ENCODE data around the gene AJM1.
"Not testable (repeated sequence)": the region's sequence is repeated elsewhere in the genome, so short reads cannot be mapped to it uniquely, and the experiment has no call there.

Gene AJM1

DNA sequence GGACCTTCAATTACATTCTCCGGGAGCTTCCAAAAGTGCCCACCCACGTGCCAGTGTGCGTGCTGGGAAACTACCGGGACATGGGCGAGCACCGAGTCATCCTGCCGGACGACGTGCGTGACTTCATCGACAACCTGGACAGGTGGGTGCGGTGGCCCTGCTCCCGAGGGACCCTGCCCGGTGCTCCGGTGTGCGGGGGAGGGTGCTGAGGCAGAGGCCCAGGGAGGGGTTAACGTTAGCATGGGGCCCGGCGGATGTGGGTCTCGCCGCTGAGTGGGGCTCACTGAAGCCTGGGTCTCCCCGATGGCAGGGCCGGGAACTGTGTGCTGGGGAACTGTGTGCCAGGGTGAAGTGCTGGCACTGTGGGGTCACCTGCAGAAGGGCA lies 10.6 kb upstream of the AJM1 start:
- DNase-seq (ENCODE audit: low read depth in 2 of 2): no peak

GRCh38 chr9:136832581-136832980 lies 9.7 kb upstream of the AJM1 start:
- DNase-seq (ENCODE audit: low read depth in 2 of 2): no peak

GRCh38 chr9:136833381-136834048 lies 8.8 kb upstream of the AJM1 start:
- not testable (repeated sequence) for DNase-seq (ENCODE audit: low read depth in 2 of 2)

- no peak for DNase-seq (ENCODE audit: low read depth in 2 of 2)
Observed at GRCh38 chr9:136835162-136835931, 6.9 kb upstream of the AJM1 start.

GRCh38 chr9:136835932-136836904 lies 6.1 kb upstream of the AJM1 start:
- DNase-seq (ENCODE audit: low read depth in 2 of 2): no peak

DNA sequence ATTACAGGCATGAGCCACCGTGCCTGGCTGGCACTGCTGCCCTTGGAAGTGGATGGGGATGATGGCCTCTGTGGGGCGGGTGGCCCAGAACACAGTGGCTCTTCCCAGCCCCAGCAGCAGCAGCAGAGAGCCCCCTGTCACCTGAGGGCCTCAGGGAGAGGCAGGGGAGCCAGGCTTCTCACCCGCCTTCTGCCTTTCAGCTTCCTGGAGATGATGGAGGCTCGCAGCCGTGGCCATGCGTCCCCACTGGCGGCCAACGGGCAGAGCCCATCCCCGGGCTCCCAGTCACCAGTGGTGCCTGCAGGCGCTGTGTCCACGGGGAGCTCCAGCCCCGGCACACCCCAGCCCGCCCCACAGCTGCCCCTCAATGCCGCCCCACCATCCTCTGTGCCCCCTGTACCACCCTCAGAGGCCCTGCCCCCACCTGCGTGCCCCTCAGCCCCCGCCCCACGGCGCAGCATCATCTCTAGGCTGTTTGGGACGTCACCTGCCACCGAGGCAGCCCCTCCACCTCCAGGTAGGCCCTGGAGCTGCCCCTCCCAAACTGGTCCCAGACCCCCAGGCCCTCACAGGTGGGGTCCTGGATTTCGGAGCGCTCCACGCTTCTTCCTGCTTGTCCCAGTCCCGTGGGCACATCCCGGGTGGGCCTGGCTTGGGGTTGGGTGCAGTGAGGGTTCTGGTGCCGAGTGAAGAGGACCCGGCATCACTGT lies 5.0 kb upstream of the AJM1 start:
- no peak for DNase-seq (ENCODE audit: low read depth in 2 of 2)

- not testable (repeated sequence) for DNase-seq (ENCODE audit: low read depth in 2 of 2)
Observed at GRCh38 chr9:136837856-136838277, 4.4 kb upstream of the AJM1 start.

DNA sequence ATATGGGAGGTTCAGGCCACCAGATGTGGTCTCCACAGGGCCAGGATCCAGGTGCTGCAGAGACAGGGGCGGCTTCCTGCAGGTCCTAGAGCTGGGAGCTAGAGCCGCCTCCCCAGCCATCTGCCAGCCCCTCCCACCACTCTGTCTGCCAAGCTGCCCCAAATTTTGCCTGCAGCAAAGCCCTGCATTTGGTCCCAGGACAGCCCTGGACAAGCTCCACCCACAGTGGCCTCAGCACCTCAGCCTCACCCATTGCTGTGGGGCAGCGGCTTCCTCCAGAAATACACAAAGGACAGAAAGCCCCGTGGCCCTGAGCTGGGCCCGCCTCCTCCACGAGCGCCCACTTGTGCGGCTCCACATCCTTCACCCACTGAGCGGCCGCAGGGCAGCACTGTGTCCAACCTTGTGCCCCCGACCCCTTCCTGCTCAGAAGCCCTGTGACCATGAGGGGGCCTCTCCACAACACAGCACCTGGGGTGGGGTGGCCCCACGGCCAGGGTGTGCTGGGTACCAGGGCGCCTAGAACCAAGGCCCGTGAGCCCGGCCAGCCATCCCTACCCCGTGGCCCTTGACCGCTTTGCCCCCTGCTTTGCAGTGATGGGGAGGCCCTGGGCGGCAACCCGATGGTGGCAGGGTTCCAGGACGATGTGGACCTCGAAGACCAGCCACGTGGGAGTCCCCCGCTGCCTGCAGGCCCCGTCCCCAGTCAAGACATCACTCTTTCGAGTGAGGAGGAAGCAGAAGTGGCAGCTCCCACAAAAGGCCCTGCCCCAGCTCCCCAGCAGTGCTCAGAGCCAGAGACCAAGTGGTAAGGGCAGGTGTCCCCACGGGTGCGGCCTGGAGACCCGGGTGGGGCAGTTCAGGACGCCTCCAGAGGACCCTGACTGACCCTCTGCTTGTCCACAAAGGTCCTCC lies 3.7 kb upstream of the AJM1 start:
- DNase-seq (ENCODE audit: low read depth in 2 of 2): no peak

DNA sequence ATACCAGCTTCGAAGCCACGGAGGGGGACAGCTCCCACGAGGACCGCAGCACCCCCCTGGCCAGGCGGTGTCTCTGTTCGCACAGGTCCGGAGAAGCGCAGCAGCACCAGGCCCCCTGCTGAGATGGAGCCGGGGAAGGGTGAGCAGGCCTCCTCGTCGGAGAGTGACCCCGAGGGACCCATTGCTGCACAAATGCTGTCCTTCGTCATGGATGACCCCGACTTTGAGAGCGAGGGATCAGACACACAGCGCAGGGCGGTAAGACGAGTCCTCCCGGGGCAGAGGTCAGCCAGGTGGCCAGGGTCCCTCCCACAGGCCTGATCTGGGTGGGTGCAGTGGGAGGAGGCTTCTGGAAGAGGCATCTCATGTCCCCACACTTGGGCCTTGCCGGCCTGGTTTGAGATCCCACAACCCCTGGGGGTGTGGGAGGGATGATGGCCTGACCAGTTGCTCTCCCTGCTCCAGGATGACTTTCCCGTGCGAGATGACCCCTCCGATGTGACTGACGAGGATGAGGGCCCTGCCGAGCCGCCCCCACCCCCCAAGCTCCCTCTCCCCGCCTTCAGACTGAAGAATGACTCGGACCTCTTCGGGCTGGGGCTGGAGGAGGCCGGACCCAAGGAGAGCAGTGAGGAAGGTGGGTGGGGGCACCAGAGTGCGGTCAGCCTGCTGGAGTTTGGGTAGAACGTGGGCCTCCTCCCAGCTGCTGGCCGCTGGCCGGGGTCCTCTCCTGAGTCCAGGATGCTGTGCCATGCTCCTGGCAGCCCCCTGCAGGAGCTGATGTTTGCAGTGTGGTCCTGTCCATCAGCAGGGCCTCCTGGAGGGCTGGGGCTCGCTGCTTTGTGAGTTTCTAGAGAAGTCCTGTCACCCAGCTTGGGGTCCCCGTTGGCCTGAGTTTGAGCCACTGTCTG lies 2.8 kb upstream of the AJM1 start:
- no peak for DNase-seq (ENCODE audit: low read depth in 2 of 2)

DNA sequence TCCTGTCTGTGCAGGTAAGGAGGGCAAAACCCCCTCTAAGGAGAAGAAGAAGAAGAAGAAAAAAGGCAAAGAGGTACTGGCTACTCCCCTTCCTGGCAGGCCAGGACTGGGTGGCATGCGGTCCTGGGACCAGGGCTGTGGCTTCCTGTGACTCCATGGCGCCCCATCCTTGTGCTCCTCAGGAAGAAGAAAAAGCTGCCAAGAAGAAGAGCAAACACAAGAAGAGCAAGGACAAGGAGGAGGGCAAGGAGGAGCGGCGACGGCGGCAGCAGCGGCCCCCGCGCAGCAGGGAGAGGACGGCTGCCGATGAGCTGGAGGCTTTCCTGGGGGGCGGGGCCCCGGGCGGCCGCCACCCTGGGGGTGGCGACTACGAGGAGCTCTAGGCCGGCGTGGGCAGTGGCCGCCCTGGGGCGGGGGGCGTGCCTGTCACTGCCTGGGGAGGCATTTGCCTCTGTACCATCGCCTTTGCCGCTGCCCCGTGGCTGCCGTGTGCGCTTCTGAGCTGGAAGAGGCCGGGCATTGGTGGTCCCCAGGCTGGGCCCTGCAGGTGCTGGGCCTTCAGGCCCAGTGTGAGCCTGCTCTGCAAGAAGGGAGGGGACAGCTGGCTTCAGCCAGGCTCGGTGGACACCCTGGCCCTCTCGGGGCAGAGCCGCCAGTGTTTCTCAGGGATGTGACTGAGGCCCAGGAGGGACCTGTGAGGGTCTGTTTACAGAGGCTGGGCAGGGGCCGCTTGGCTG lies 2.0 kb upstream of the AJM1 start:
- DNase-seq (ENCODE audit: low read depth in 2 of 2): no peak

GRCh38 chr9:136840877-136841645 lies 1.2 kb upstream of the AJM1 start:
- DNase-seq (ENCODE audit: low read depth in 2 of 2): no peak

- DNase-seq (ENCODE audit: low read depth in 2 of 2): not testable (repeated sequence)
Observed at GRCh38 chr9:136841646-136842379, 465 bp upstream of the AJM1 start.

GRCh38 chr9:136843159-136843800 lies 1.0 kb downstream of the AJM1 start:
- not testable (repeated sequence) for DNase-seq (ENCODE audit: low read depth in 2 of 2)

DNA sequence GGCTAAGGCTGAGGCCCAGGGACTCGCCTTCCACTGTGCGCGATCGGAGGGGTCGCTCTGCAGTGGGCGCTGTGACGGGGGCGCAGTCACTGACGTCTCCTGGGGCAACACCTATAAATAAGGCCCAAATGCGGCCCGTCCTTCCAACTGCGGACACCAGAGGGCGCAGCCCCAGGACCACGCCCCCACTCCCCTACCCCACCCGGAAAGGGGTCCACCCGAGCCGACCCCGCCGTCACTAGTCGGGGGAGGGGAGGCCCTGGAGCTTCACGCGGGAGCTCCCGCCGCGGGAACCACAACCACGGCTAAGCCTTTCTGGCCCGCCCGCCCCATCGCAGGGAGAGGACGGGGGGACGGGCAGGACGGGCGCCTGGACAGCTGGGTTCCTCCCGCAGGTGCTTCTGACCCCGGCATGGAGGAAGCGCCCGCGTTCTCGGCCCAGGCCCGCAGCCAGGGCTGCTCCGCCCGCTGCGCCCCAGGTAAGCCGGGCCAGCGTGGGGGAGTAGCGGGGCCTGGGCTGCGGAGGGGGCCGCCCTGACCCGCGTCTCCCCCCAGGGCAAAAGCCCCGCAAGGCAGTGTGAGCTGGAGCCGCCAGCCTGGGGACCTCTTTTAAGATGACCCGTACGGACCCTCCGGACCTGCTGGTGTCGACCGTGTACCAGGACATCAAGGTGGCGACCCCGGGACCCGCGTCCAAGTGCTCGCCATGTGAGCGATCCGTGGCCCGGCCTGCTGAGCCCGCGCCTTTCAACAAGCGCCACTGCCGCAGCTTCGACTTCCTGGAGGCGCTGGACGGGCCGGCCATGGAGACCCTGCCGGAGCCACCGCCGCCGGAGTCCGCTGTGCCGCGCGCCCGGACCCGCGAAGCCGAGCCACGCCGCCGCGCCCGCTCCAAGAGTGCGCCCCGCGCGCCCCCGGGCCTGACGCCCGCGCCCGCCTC lies 1.8 kb downstream of the AJM1 start:
- DNase-seq (ENCODE audit: low read depth in 2 of 2): not testable (repeated sequence)

DNA sequence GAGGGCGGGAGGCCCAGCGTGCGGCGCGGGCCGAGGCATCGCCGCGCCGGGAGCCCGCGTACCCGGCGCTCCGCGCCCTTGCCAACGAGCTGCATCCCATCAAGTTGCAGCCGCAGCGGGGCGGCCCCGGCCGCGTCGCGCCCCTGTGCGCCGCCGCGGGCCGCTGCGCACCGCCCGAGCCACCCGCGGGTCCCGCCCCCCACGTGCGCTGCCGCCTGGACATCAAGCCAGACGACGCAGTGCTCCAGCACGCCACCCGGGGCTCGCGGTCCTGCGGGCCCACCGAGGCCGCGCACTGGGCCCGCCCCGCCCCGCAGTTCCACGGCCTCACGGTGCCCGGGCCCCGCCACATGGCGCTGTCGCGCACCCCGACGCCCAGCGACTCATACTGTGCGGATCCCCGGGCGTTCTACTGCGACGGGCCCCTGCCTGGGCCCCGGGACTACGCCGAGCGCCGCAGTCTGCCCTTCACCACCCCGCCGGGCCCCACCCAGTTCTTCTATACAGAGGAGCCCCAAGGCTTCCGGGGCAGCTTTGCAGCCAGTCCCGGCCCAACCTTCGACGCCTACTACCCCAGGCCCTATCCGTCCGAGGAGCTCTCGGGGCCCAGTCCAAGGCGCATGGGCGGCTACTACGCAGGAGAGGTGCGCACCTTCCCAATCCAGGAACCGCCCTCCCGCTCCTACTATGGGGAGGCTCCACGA lies 2.6 kb downstream of the AJM1 start:
- DNase-seq (ENCODE audit: low read depth in 2 of 2): no peak

Measured in fibroblast of skin of left biceps (primary cell).